GM10266 (cell line): ENCODE measurements around the gene CD46.

Experiments used
- DNase-seq: peaks from one replicate; pipeline ENCODE4 v3.0.0; 2012; ENCODE audit errors: extremely low spot score
- CTCF ChIP-seq: IDR thresholded peaks from 2 replicates; pipeline ENCODE4 v1.5.1; 2012; ENCODE audit warnings: mild to moderate bottlenecking, low read depth; ENCODE audit not compliant: control insufficient read depth, insufficient read depth; ENCODE audit errors: missing control alignments

Gene CD46

GRCh38 chr1:207820568-207821463 lies 69.0 kb downstream of the CD46 start:
- TF ChIP-seq CTCF = no peak
- DNase-seq = no peak

- DNase-seq = no peak
- no peak for TF ChIP-seq CTCF
These were observed 69.7 kb downstream of the CD46 start for GRCh38 chr1:207821464-207822045.

GRCh38 chr1:207822124-207822601 lies 70.3 kb downstream of the CD46 start:
- no peak for TF ChIP-seq CTCF
- peak; percentile 88 for DNase-seq

GRCh38 chr1:207822602-207823451 lies 71.0 kb downstream of the CD46 start:
- TF ChIP-seq CTCF = no peak
- peak; percentile 97 for DNase-seq

- DNase-seq = no peak
- TF ChIP-seq CTCF = no peak
These were observed 71.7 kb downstream of the CD46 start for GRCh38 chr1:207823531-207823879.

GRCh38 chr1:207823880-207824566 lies 72.2 kb downstream of the CD46 start:
- DNase-seq = no peak
- peak; percentile 53 for TF ChIP-seq CTCF
